ENCODE results near the gene REXO4. TPM values are rescaled to one million over a fixed set of nuclear protein-coding genes. Genes with fewer than 3 reads are reported as not detected.

REXO4 gene
- total and polyA plus RNA-seq, 10 of the 15 experiments (the other 5 are each of a cell fraction or from before 2014, with no cell fraction given), result 2.7 to 43.9 (median 30.5) TPM

DNA sequence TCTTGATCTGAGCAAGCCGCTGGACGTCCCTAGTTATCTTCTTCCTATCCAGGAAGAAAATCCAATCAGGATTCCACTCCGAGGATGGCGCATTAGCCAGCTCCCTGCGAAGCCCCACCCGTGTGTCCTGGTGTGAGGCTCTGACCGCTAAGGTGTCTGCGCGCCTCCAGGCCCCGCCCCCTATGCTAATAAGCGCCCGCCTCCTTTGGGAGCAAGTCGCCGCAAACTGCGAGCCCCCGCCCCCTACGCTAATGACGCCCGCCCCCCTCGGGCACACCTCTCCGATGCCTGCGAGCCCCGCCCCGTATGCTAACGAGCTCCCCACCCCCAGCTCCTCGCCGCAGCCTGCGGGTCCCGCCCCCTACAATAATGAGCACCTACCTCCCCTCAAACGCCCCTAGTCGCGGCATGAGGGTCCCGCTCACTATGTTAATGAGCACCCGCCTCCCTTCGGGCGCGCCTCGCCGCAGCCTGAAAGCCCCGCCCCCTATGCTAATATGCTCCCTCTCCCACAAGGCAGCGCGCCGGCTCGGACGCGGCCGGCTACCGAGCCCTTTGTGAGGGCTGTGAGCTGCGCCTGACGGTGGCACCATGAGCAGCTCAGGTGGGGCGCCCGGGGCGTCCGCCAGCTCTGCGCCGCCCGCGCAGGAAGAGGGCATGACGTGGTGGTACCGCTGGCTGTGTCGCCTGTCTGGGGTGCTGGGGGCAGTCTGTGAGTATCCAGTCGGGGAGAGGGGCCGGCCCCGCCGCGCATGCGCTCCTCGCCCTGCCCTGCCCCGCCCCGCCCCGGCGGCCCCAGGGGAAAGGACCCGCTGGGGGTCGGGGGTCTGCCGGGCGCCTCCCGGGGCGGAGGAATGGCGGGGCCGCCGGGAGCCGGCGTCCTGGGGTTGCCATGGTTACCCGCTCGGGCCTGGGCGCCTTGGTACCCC is 41.9 kb upstream of the REXO4 start, which contains the start of gene CACFD1 (continued):
- TF ChIP-seq, protein P1, sequence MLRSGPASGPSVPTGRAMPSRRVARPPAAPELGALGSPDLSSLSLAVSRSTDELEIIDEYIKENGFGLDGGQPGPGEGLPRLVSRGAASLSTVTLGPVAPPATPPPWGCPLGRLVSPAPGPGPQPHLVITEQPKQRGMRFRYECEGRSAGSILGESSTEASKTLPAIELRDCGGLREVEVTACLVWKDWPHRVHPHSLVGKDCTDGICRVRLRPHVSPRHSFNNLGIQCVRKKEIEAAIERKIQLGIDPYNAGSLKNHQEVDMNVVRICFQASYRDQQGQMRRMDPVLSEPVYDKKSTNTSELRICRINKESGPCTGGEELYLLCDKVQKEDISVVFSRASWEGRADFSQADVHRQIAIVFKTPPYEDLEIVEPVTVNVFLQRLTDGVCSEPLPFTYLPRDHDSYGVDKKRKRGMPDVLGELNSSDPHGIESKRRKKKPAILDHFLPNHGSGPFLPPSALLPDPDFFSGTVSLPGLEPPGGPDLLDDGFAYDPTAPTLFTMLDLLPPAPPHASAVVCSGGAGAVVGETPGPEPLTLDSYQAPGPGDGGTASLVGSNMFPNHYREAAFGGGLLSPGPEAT (IDR thresholded peaks at IDR 0.05; ENCODE audit: low read depth), result no peak
- TF ChIP-seq RUNX3 (IDR thresholded peaks at IDR 0.05; ENCODE audit: low read length) (no peak), ESRRA (IDR thresholded peaks at IDR 0.05; ENCODE audit: low read length) (no peak), CEBPB (IDR thresholded peaks at IDR 0.05; ENCODE audit: borderline replicate concordance in 1 of 2, low read depth in 2 of 2, low read length in 2 of 2) (no peak), MTA3 (IDR thresholded peaks at IDR 0.05; ENCODE audit: borderline replicate concordance, low read length) (no peak), BRCA1 (IDR thresholded peaks at IDR 0.05; ENCODE audit: low read depth, low read length) (no peak), HCFC1 (IDR thresholded peaks at IDR 0.05; ENCODE audit: low read length) (no peak), ZNF217 (IDR thresholded peaks at IDR 0.05) (no peak), NR2F1 (conservative IDR thresholded peaks at IDR 0.05) (0 out of 2 replicates have a peak, but pooled peaks have one; percentile 17), ATF7 (IDR thresholded peaks at IDR 0.05; ENCODE audit: low read depth) (no peak), BACH1 (IDR thresholded peaks at IDR 0.05; ENCODE audit: borderline replicate concordance) (no peak), NR2C2 (IDR thresholded peaks at IDR 0.05; ENCODE audit: borderline replicate concordance, control insufficient read depth, insufficient read length, low read depth) (no peak), CHD1 (IDR thresholded peaks at IDR 0.05; ENCODE audit: low read depth, low read length) (no peak), WRNIP1 (IDR thresholded peaks at IDR 0.05; ENCODE audit: borderline replicate concordance, low read depth, low read length) (no peak), KLF5 (IDR thresholded peaks at IDR 0.05; ENCODE audit: partially characterized antibody) (peak; percentile 23), FOXK2 (IDR thresholded peaks at IDR 0.05) (no peak), SUPT20H (IDR thresholded peaks at IDR 0.05; ENCODE audit: borderline replicate concordance, control insufficient read depth, low read depth, low read length) (no peak)
- TF ChIP-seq, protein P2, sequence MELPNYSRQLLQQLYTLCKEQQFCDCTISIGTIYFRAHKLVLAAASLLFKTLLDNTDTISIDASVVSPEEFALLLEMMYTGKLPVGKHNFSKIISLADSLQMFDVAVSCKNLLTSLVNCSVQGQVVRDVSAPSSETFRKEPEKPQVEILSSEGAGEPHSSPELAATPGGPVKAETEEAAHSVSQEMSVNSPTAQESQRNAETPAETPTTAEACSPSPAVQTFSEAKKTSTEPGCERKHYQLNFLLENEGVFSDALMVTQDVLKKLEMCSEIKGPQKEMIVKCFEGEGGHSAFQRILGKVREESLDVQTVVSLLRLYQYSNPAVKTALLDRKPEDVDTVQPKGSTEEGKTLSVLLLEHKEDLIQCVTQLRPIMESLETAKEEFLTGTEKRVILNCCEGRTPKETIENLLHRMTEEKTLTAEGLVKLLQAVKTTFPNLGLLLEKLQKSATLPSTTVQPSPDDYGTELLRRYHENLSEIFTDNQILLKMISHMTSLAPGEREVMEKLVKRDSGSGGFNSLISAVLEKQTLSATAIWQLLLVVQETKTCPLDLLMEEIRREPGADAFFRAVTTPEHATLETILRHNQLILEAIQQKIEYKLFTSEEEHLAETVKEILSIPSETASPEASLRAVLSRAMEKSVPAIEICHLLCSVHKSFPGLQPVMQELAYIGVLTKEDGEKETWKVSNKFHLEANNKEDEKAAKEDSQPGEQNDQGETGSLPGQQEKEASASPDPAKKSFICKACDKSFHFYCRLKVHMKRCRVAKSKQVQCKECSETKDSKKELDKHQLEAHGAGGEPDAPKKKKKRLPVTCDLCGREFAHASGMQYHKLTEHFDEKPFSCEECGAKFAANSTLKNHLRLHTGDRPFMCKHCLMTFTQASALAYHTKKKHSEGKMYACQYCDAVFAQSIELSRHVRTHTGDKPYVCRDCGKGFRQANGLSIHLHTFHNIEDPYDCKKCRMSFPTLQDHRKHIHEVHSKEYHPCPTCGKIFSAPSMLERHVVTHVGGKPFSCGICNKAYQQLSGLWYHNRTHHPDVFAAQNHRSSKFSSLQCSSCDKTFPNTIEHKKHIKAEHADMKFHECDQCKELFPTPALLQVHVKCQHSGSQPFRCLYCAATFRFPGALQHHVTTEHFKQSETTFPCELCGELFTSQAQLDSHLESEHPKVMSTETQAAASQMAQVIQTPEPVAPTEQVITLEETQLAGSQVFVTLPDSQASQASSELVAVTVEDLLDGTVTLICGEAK (IDR thresholded peaks at IDR 0.05; ENCODE audit: borderline replicate concordance), result no peak

Measured in GM12878 (cell line).